GM18858 (cell line): Measurements from ENCODE around the gene CCBE1.
"Not testable (repeated sequence)": the region's sequence is repeated elsewhere in the genome, so short reads cannot be mapped to it uniquely, and the experiment has no call there.

Source experiments
- ATAC-seq: cut with Tn5 transposase; IDR thresholded peaks from one replicate; pipeline ENCODE4 v1.9.1; 2021; ENCODE audit not compliant: unreplicated experiment

The CCBE1 gene

DNA sequence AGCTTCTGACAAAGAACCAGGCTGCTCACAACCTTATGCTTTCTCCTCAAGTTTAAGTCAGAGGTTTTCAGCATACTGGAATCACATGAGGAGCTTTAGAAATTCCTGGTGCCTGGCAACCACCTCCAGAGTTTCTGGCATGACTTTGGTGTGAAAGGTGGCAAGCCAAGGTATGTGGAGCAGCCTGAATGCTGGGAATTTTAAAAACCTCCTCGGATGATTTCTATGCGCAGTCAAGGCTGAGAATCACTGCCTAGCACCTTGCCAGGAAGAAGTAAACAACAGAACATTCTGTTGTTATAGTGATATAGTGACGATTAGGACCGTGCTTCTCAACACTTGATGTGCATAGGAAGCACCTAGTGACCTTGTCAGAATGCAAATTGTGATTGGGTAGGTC, 11.7 kb downstream of the CCBE1 start:
- ATAC-seq: no peak

DNA sequence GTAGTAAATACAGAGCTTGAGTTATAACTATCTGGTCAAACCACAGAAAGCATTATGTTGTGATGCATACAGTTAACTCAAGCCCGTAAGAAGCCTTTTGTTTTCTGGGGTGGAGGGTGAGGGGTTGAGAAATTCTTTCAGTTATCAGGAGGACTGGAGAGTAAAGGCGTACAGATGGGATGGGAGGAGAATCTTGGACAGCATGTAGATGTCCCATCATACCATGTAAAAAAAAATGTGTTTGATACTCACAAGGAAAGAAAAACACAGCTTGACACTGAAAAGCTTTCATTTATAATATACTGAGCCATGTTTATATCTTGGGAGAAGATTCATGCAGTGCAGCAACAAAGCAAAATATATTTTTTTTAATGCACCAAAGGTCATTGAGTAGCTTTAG, 12.4 kb downstream of the CCBE1 start:
- ATAC-seq: no peak

DNA sequence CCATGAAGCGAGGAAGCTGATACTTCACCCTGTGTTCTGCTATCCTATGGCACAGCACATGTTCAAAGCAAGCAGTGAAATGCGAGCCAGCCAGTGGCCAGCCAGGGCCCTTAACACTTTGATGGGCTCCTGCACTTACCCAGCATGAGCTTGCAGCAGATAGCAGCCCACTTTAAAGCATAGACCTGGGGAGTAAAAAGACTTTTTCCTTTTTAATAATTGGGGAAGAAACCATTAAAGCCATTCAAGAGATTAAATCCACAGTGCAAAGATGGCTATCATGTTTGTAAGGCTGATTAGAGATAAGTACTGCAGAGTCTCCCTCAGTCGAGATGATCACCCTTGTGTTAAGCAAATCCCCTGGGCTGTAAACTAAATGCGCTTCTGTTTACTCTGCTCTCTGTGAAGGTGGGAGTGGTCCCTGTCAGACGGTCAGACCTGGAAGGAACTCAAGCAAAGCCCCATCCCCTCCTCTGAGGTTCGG, 15.7 kb downstream of the CCBE1 start:
- no peak for ATAC-seq

DNA sequence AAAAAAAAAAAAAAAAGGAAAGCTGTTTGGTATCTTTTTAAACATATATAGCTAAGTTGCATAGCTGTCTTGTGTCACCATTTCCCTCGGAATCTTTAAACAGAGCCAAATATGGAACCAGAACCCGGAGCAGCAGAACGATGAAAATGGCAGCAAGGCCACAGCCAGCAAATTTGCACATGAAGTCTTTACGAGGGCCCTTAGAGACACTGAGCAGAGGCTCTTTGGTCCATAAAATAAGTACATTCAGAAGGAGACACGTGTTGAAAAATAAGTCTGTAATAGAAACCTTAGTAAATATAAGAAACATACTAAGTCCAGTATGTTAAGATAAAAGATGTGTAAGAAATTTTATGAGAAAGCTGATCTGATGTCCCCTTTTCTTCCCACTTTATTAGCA, 16.2 kb downstream of the CCBE1 start:
- no peak for ATAC-seq

DNA sequence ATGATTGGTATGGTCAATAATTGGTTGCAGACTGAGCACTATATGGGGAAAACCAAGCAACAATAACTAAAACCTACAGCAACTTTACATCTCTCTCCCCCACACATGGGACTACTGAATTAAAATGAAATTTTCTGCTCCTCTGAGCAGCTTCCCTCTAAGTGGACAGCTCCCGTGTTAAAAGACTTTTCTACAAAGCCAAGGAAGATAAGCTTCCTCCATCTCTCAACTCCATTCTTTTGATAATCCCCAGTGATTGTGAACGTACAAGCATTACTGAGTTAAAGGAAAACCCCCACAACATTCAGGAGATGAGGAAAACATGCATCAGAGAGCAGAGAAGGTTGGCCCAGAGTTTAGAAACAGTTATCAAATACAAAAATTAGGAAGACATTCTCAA, 21.9 kb downstream of the CCBE1 start:
- ATAC-seq: no peak

DNA sequence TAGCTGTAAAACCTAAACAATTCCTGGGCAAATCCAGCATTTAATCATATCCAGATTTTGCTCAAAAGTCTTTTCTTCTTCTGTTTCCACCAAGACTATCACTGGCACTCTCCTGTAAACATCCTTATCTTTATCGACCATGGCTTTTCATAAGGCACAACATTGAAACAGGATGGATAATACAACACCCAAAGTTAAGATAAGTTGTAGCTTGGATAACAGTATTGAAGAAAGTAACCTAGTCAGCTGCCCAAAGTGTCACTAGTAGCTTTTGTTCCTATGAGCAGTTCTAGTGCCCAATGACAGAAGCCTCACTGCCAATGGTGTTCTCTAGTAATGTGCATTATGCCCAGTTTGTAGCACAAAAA, 22.3 kb downstream of the CCBE1 start:
- no peak for ATAC-seq

DNA sequence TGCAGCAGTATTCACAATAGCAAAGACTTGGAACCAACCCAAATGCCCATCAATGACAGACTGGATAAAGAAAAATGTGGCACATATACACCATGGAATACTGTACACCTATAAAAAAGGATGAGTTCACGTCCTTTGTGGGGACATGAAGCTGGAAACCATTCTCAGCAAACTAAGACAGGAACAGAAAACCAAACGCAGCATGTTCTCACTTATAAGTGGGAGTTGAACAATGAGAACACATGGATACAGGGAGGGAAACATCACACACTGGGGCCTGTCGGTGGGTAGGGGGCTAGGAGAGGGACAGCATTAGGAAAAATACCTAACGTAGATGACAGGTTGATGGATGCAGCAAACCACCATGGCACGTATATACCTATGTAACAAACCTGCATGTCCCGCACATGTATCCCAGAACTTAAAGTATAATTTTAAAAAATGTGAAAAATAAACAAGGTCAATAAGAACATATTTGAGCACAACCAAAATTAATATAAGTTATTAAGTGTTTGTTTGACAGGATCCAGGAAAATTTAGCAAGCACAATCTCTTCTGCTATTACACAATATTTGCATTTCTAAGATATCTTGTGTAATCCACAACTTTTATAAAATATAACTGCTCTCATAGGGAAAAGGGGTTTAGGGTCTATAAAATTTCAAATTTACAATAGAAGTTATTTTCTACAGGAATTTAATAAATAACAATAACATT, 22.9 kb downstream of the CCBE1 start:
- no peak for ATAC-seq

DNA sequence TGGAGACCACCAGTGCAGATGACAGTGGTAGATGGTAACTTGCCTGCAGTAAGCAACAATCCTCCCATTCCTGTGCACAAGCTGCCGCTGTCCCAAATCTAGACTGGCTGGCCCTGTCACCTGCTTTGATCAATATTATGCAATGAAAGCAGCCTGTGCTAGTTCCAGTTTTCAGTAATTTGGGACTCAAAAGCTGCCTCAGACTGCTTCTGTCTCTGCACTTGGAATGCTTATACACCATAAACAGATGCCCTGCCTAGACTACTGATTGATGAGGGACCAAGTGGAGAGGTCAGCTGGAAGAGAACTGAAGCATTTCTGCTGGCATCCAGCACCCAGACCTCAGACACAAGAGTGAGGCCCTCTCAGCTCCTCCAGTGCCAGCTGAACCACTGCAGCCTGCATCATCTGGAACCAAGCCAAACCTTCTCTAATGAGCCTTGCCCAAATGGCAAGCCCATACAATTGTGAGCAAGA, 24.9 kb downstream of the CCBE1 start:
- no peak for ATAC-seq

DNA sequence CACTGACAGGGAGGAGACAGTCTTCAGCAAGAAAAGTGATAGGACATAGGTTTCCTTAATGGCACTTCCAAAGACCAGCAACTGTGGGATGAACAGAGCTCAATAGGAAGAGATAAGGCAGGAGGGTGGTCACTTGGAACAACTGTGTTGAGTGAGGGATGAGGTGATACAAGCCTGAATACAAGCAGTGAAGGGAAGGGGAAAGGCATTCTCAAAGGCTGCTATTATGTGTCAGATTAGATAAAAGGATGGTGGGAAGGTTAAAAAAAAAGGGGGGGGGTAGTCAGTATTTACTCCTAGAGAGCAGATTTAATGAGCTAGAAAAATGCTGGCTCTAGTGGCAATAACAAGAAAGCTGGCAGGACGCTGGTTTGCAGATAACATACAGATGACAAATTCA, 25.7 kb downstream of the CCBE1 start:
- no peak for ATAC-seq

DNA sequence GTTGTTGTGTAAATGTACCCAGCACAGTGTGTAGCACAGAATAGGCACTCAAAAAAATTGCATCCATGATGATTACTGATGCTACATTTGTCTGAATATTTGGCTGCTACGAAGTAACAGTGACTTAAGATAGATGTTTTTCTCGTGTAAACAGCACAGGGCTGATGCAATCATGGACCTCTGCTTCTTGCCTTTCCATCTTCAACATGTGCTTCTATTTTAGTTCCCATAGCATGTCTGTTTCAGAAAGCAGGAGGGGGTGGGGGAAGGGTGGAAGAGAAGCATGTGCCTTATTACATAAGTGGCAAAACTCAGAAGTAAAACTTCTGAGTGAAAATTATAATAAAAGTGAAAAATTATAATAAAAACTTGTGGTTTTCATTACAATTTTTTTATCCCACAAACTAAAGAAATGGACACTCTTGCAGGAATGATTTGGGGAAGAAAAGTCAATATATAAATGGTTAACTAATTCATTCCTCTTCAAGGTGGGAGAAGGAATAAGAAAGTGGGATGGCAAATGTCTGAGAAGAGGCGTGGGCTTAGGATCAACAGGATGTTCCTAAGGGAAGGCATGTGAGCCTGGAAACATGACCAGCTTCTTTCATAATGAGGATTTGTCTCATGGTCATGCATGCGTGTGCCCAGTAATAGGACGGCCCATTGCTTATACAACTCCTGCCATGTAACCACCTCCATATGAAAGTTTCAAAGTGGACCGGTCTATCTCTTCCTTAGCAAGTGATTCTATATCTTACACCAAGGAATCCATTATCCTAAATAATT, 27.2 kb downstream of the CCBE1 start:
- ATAC-seq: no peak

DNA sequence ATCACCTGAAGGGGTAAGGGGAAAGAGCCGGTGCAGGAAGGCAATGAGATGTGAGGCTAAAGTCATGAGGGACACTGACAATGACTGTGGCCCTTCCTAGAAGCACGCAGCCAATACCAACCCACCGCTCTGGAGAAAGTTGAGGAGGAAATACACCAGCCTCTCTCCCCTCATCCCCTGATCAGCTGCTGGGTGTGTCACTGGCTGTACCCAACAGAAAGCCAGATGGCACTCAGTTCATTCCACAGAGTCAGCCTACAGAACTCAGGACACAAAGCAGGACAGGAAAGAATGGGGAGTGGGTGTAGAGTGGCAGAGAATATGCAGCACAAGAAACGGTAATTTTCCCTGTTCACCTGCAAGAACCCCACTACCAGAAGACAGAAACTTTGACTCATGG, 29.7 kb downstream of the CCBE1 start:
- ATAC-seq: no peak

DNA sequence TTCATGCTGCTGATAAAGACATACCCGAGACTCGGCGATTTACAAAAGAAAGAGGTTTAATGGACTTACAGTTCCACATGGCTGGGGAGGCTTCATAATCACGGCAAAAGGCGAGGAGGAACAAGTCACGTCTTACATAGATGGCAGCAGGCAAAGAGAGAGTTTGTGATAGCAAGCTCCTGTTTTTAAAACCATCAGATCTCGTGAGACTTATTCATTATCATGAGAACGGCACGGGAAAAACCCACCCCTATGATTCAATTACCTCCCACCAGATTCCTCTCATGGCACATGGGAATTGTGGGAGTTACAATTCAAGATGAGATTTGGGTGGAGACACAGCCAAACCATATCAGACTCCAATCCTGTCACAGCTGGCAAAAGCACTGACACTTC, 31.2 kb downstream of the CCBE1 start:
- not testable (repeated sequence) for ATAC-seq

DNA sequence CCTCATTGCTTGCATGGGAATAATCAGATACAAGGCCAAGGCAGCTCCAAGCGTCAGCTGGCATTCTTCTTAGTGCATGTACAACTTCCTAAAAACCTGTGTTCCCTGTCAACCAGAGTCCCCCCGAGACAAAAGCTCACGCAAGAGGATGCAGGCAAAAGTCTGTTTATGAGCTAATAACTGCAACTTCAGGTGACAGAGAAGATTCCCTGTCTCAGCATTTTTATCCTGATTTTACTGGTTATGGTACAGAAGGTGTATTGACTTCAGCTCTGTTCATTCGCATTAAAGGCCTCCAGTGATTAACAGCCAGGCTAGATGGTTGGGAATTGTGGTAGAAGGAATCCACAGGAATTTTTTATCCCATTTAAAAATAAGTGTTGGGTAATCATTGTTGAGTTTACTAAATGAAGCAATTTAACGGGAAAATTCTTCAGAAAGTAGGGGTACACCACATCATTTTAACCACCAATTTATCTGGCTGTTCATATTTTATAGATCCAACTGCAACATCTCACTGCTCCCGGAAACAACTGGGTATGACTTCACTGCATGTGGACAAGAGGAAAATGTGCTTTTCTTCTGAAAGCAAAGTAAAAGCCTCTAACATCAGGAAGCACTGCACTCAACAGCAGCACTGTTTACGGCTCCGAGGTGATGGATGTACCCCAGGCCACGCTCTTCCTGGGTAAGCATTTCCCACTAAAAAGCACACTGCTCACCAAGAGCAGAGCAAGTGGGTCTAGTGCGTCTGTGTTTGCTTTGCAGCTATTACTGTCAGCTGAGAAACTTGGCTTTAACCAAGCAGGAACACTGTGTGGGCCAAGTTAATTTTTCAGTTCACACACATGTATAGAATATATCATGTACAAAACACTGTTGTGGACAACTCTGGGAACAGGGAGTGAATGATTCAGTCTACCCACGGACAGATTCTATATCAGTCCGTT, 31.9 kb downstream of the CCBE1 start:
- no peak for ATAC-seq

DNA sequence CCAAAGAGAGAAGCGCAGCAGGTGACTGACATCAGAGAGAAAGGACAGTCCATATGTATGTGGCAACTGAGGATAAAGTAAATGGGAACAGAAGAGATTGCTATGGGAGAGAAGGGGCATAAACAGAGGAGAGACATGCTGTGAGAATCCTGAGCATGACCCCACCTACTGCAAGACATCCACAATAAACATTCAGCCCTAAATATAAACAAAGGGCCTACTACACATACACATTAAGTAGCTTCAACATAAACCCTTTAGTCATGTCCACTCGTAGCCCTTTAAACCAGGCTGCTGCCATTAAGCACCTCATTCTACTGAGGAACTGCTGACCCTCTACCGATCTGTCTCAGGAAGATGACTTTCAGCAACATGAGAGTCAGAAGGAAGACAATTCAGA, 32.9 kb downstream of the CCBE1 start:
- no peak for ATAC-seq

DNA sequence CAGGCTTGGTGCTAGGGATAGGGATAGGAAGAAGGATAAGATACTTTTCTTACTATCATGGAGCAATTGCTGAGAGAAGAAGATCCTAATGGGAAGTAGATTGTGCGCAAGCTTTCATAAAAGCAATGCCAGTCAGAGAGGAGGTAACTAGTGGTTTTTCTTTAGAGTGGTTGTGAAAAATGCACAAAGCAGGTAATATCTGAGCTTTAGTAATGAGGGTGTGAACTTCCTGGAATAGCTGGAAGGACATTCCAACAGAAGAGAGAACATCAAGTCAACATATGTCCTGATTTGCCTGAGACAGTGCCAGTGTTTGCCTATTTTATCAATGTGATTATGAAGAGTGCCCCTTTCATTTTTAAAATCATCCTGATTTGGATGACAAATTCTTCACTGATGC, 34.1 kb downstream of the CCBE1 start:
- ATAC-seq: no peak

DNA sequence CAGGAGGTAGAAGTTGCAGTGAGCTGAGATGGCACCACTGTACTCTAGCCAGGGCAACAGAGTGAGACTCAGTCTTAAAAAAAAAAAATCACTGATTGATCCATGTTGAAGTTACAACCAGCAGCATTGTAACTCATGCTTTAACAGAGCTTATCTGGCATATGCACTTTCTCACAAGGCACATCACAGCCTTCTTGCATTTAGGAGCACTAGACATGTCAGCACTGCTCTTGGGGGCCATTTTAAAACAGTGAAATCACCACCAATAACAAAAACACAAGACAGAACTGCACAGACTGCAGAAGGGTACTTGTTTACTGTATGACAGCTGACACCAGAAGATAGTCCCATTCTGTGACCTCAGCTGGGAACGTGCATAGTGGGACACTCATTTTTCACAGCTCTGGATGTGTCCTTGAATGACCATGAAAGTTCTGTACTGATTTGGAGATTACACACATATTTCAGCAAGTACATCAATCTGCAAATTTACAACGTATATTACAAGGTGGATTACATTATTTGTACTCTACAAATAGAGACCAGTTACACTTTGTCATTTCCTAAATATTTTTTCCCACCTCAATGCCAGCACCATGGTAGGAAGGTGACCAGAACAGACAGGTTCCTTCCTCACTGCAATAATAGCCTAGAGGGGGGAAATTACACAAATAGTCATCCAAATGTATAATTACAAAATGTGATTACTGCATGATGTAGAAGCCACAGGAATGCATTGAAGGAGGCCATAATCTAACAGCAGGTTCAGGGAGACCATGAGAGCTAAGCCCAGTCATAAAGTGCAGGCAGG, 35.1 kb downstream of the CCBE1 start:
- ATAC-seq: no peak

DNA sequence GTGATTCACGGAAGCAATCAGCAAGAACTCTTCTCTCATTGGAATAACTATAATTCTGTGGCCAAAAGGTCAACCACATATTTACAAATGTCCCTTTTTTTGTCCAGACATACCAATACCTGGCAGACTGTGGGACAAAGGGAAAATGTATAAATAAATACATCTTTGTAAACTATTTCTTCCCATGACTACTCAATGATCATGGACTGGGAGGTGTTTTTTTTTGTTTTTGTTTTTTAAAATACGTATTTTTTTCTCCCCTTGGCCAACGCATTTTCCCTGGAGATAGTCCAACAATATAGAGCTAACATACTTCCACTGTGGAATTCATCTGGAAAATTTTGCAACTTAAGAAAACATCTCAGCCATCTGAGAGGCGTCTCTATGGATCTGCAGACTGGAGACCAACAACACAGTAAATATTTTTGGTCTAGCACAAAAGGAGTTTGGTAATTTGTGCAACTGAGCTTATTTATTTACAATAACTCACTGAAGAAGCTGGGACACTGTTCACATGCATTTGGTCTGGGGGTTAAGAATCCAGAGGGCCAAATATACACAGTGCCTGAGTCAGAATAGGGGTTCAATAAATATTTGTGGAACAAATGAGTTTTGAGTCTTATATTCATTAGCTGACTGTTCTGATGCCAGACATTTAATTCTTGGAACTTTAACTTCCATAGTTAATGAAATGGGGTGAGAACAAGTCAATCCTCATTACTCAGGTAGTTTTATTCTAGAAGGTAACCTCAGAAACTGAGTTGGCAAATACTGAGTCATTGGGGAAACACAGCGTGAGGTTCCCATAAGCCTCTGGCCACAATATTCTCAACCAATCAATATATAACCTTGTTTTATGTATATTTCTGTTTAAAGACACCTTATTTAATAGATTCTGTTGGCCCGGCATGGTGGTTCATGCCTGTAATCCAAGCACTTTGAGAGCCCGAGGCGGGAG, 36.2 kb downstream of the CCBE1 start:
- no peak for ATAC-seq

DNA sequence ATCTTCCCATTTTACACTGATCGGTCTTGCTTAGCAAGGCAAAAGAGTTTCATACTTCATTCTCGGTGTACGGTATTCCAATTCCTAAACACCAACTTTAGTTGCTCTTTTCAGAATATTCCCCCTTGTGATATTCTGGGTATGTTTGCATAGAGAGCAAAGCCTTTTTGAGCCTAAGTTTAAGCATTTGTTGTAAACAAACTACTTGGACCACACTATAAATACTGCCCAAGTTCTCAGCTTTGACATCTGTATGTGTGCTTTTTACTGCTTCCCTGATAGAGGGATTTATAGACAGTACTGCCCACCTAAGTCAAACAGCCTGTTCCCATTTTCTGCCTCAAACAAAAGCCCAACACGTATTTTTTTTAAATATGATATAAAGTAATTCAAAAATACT, 36.9 kb downstream of the CCBE1 start:
- ATAC-seq: no peak

DNA sequence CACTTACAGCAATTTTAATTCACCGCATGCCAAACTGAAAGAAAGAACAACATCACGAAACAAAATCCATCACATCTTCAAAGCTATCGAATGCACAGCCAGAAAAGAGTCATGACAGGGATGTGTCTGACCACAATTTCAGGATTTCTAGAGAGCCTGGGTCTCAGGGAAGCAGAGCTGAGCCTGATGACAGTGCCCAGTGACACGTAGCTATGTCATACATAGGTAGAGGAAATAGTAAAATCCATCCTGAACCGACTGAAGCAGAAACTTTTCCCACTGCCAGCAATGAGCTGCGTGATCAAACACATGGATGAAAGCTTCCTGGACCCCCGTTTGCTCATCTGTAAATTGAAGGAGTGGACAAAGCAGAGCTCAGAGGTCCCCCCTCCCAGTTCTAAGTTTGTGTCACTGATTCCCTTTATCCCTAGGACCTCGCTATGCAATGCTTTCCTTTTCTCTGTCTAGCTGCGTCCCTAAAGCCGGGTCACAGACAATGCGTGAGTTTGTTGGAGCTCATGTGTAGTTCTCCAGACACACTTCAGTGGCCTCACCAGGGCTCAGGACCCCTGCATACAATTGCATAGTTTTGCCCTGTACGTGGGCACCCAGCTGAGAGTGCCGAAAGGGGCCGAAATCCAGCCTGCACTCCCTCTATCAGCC, 37.6 kb downstream of the CCBE1 start:
- ATAC-seq: no peak
